Activated T-cell treated with anti-CD3 and anti-CD28 coated beads, Interleukin-2, amount 50 U/mL, for 1 hour (primary cell): ENCODE results near the gene NKD1.
A peak's percentile ranks its signal among the peaks of the same experiment; 100 is the strongest.

Experiments used
- DNase-seq: peaks from one replicate; pipeline ENCODE4 v3.0.0-alpha.2; 2020

The NKD1 gene

DNA sequence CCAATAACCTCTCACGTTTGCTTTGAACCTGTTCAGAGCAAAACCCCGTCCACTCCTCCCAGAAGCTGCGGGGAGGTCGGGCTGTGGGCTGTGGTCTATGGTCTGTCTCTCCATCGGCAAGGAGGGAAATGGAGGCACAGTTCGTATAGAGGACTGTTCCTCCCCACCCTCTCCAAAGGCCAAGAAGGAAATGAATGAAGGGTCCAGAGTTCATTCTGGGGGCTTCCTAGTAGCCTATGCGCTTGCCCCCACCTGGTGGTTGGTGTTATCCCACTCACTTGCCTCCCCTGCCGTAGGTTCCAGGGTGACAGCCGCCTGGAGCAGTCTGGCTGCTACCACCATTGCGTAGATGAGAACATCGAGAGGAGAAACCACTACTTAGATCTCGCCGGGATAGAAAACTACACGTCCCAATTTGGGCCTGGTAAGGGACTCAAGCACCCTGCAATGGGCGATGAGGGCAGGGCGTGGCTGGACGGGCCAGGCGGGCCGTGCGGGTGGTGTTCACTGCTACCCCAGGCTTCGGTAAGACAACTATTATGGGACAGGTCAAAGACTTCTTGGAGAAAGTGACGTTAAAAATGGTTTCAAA, 83.9 kb downstream of the NKD1 start:
- DNase-seq, result no peak

DNA sequence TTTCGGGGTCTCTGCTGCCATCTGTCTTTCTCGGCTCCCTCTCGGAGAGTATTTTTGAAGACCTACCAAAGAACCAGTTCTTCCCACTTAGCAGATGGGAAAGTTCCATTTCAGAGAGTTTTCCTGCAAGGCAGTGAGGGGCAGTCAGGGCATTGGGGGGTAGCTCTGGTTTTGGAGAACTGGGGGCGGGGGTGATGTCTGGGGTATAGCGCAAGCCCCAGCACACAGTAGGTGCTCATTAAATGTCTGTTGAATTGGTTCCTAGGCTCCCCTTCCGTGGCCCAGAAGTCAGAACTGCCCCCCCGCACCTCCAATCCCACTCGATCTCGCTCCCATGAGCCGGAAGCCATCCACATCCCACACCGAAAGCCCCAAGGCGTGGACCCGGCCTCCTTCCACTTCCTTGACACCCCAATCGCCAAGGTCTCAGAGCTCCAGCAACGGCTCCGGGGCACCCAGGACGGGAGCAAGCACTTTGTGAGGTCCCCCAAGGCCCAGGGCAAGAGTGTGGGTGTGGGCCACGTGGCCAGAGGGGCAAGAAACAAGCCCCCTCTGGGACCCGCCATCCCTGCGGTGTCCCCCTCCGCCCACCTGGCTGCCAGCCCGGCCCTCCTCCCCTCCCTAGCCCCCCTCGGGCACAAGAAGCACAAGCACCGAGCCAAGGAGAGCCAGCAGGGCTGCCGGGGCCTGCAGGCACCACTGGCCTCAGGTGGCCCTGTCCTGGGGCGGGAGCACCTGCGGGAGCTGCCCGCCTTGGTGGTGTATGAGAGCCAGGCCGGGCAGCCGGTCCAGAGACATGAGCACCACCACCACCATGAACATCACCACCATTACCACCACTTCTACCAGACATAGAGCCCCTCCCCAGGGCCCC, 85.0 kb downstream of the NKD1 start:
- no peak for DNase-seq

DNA sequence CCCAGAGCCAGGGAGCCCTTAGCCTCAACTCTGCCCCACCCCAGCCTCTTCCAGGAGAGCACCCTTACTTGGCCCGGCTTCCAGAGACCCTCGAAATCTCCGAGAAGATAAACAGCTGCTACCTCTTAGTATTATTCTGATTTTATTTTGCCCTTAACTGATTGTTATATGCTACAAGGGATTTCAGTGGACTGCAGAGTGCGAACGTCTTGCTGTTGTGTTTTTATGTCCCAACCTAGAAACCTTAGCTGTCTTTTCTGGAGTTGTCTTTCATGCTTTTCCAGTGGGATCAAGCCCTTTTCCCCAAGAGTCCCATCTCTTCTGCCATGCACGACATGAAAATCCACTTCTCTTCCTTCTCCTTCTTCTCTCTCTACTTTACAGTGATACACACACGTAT, 85.9 kb downstream of the NKD1 start:
- no peak for DNase-seq

DNA sequence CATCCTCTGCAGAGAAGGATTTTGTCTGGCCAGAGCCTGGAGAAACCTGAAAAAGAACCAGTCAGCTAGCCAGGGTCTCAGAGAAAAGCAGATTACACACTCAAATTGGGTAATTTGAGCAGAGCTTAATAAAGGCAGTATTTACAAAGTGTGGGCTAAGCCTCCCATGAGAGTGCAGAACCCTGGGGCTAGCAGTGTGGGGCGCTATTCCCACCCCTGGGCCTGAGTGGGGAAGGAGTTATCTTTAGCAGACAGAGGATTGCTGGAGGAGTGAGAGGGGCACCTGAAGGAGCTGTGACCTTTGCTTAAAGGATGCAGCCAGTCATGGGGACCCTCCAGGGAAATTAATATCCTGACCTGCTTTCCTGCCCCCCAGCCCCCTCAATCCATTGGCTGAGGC, 86.8 kb downstream of the NKD1 start:
- no peak for DNase-seq

DNA sequence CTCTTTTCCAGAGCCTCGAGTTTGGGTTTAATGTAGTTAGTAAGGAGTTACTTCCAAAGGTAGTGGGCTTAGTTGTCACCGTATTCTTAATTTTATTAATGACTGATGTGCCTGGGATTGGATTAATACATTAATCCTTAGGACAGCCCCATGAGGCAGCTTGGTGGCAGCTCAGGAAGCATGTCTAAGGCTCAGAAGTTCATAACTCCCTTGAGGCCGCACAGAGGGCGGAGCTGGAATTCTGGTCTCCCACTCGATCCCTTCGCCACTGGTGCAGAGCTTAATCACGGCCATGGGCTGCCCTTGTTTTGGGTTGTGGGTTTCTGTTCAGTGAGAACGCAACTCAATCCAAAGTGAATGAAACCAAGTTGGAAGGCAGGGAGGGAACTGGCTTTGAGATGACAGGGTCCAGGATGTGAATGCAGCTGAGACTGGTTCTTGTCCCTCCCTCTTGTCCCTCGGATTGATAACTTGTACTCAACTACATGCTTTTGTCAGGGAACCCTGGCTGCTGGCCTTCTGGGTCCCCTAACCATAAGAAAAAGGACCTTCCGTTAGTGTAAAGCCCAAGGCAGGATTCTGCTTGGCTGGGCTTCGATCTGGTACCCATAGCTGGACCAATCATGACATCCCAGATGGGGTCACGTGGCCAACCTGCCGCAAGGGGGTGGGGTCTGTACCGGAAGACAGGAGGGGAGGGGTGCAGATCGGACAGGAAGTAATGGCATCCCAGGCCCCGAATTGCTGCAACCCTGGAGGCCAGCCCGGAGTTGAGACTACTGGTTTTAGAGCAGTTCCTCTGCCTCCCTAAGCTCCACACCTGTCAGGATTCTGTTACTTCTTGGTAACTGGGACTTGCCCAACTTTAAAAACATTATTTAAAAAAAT, 87.6 kb downstream of the NKD1 start:
- no peak for DNase-seq

DNA sequence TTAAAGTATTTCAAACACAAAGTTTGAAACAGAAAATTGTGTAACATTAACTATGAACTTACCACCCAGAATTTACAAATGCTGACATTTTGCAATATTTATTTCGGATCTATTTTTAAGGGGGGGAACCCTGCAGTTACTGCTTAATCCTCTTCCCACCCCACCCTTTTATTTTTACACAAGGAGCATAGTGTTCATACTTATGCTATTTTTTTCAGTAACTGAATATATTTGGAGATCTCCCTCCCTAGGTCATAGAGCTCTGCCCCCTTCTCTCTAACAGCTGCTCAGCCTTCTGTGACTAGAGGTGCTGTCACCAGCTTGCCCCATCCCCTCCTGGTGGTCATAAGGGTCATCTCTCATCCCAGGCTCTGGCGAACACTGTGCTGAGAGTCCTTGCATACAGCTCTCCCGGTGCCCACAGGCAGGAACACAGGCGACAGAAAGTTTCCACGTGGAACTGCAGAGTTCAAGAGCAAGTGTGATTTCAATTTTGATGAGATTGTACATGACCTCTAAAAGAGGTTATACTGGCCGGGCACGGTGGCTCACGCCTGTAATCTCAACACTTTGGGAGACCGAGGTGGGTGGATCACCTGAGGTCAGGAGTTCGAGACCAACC, 88.7 kb downstream of the NKD1 start:
- no peak for DNase-seq

DNA sequence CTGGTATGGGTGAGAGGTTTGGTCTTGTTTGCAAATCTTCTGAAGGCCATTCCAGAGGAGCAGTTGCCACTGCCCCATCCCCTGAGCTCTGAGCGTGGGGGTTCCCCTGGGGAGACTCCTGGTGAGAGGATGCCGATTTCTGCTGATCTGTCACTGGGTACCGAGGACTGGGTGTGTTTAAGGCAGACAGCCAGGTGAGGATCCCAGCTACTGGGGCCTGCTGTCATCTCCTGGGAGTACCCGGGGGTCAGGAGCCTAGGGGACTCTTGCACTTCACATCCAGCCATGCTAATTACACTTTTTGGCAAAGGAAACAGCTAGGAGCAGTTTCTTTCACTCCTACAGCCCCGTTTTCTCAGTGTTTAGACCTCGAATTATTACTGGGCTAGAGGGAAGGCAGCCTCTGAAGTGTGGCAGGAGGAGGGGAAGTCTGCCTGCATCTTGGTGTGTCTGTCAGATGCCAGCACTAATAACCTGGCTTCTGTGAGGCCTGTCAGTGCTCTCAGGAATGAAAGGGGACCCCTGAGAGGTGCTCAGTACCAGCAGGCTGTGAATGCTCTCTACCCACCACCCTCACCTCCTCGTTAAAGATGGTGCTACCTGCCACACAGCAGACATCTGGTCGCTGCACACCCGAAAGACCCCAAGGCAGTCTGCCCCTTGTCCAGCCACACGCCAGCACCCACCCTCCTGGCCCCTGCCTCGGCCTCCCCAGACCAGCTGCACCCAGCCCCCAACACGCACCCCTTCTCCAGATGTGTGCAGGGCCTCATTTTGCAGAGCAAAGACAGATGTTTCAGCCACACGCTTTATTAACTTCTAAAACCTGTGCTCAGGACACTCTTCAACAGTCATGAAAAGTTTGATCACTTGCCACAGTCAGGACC, 89.8 kb downstream of the NKD1 start:
- DNase-seq, result no peak

DNA sequence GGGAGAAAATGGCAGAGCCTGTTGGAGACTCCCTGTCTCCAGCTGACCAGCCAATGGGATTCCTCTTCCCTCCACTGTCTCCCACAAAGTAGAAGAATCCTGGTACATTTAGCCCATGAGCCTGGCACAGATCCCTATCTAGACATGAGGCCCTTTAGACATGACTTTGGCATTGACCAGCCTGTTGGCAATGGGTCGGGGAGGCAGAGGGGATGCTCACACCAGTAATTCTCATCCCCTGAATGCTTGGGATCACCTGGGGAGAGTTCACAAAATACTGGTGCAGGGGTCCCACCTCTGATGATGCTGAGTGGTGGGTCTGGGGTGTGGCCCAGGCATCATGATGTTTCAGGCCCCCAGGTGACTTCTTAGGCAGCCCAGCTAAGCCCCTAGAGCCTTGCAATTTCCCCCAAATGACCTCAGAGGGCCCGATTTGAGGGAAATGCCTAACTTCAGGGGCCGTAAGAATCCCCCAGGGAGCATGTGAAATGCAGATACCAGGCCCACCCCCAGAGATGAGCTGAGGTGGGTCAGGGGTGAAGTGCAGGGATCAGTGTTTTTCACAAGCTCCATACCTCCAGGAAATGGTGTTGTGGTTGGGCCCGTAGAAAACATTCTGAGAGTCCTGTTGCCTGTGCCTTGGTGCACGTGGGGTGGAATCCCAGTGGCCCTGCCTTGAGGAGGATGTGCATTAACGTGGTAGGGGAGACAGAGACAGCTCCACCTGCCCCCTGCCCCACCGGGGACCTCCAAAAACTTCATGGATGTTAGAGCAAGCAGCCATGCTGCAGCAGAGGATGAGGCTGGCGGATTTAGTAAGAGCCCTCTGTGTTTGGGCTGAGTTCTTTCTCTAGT, 90.8 kb downstream of the NKD1 start:
- no peak for DNase-seq

DNA sequence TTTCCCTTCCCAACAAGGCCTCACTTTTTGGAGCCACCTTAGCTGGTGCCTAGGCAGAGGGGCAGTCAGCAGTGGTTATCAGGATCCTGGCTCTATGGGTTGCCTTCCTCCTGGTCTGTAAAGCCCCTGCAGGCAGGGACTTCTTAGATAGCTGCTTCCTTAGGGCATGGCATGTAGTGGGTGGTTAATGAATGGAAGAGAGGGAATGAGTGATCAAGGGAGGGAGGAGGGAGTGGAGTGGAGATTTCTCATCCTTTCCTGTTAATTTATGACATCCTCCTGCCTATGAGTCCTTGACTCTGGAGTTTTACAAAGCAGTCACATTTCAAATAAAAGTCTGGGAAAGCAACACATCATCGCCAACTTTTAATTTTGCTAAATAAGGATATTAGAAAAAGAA, 92.2 kb downstream of the NKD1 start:
- DNase-seq, result no peak

DNA sequence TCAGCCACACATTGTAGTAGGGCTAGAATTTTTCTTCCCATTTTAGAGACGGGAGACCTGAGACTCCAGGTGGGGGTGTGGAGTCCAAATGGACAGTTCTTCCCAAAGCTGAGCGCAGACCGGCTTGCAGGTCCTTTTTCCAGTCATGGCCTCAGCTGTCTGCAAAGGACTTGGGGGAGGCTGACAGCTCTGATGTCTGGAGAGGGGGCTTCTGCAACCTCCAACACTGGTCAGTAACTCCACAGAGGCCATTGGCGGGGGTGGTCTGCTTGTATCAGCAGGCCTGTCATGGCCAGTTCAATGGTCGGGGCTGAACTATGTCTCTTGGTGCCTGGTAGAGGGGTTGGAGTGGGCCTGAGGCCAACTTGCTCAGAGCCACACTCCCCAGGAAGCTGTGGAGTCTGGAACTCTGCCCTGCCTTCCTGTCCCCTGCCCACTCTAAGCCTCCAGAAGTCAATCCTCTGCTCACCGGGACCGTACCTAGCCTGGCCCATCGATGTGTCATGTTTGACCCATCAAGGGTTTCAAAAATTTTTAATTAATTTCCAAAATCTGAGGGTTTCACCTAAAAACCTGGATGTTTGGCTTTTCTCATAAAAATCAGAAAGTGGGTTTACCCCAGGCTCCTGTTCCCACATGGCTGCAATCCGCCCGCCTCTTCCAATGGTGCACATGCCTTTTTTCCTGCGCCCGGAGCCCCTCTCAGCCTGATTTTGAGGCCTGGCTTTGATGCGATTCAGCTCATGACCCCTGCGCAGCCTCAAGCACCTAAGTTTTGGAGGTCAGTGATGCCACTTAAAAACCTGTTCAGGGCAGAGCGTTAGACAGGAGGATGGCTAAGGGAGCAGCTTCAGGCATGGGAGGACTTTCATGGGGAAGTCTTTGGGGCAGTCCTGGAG, 93.0 kb downstream of the NKD1 start:
- no peak for DNase-seq

DNA sequence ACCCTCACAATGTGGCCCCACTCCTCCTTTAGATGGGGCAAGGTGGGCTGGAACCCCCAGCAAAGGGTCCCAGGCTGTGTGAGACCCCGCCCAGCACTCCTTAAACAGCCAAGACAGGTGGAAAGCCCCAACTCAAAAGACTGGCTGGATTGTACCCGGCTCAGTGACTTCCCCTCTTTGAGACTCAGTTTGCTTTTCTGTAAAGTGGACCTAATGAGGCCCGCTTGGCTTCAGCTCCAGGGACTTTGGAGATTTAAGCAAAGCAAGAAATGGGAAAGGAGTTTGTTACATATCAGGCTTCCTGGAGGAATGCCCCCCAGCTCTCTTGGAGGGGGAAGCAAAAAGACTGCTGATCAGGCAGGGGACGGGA, 93.6 kb downstream of the NKD1 start:
- DNase-seq, result no peak

DNA sequence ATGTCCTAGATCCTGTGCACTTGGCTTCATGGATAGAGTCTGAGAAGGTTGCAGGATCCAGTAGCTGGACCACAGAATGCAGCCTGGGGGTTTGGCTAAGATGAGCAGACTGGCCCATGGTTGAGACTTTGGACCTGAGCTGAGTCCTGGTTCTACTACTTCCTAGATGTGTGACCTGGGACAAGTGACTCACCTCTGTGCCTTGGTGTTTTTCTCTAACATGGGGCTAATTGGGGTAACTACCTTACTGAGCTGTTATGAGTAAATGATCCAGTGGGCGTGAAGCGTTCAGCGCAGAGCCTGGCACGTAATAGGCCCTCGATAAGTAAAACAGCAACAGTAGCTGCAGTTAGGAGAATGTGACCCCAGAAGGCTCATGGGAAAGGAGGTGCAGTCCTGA, 94.2 kb downstream of the NKD1 start:
- no peak for DNase-seq

DNA sequence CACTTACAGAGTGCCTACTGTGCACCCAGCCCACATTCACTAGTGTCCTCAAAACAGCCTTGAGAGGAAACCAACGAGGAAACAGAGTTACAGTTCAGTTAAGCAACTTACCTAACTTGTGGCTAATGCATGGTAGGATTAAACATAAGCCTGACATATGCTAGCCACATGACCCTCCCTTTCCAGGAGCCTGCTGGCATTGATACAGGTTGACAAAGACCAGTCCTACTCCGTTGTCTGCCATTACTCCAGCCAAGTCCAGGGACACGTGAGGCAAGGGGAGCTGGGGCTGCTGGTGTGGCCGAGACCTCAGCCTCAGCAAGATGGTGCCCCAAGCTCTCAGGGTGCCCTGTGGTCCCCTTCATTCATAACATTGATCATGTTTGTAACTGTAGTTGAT, 95.0 kb downstream of the NKD1 start:
- no peak for DNase-seq

DNA sequence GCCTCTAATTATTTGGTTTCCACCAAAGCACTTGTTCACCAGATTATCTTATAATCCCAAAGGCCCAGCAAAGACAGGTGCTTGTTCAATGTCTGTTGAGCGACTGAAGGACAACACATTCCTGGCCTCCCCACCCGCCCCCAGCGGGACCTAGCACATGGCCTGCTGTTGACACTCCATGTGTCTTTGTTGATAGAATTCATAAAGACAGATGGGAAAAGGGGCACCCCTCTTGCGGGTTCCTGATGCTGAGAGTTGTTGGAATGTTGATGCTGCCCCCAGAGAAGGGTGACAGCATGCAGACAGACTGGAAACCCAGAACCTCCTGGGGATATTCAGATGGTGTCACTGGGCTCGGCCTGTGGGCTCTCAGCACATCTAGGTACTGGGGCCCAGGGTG, 96.0 kb downstream of the NKD1 start:
- no peak for DNase-seq

DNA sequence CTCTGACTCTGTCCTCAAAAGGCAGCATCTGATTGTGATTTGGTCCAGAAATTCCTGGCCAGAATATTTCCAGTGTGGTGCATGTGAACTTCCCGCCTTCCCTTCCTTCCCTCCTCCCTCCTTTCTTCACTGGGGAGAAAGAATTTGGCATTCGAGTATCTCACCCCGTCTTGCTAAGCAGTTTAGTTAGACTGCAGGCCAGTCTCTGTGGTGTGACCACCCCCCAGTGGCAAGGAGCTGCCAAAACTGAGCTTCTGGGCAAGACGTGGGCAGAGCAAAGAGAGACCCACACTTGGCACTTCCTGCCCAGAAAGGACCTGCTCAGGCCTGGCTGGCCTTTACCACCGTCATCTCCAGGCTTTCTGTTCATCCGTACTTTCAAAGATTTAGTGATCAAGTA, 96.5 kb downstream of the NKD1 start:
- peak; percentile 56 for DNase-seq

DNA sequence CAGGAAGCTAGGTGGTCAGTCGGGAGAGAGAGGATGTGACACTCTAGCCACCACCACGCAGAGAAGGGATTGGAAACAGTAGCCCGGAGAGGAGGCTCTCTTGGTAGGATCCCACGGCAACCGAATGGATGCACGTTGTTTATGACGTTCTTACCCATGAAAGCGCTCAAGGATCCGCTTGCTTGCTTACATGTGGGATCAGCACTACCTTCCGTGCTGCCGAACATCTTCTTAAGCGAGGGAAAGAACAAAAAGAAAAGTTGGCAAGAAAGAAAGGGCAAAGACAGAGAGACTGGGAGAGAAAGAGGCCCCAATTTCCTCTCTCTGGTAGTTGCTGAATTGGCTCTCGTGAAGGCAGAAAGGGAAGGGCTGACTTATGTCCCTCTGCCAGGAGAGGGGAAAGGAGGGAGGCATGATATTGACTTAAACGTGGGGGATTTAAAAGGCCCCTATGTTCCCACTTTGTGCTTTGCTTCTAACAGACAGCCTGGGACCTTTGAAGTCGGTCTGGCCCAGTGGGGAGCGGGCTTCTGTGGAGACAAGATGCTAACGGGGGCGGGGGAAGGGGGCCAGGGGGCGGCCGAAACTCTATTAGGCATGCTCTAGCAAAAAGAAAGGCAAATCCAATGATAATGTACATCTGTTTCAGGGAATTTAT, 97.5 kb downstream of the NKD1 start:
- DNase-seq, result no peak

DNA sequence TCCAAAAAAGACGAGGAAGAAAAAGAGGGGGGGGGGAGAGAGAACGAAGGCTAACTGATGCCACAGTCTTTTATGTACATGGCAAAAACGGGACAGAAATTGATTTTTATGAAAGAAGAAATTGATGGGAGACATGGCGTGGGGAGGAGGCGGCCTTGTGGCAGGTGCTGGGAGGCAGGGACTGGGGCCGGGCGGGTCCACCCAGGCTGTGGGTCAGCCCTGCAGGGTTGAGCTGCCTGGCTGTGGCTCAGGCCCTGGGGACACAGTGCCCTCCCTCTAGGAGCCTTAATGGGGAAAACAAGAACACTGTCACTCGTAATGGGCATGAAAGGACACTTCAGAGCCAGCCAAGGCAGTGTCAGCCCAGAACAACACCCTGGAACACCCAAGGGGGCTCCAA, 98.1 kb downstream of the NKD1 start:
- DNase-seq, result no peak

DNA sequence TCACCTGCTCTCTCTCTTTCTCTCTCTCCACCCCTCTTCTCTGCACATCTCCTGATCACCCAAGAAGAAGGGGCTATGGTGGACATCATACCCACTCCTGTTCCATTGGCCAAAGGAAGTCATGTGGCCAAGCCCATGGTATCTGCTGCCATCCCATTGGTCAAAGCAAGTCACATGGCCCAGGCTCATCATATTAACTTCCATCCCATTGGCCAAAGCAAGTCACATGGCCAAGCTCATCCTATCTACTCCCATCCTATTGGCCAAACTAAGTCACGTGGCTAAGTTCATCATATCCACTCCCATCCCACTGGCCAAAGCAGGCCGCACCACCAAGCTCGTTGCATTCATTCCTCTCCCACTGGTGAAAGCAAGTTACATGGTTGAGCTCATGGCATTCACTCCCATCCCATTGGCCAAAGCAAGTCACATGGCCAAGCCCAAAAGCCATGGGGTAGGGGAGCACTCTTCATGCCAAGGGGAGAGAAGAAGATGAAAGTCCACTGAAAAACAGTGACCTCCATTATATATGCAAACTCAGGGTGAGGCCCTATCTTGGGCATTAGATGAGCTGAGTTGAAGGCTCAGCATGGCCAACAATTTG, 103.7 kb downstream of the NKD1 start:
- no peak for DNase-seq

DNA sequence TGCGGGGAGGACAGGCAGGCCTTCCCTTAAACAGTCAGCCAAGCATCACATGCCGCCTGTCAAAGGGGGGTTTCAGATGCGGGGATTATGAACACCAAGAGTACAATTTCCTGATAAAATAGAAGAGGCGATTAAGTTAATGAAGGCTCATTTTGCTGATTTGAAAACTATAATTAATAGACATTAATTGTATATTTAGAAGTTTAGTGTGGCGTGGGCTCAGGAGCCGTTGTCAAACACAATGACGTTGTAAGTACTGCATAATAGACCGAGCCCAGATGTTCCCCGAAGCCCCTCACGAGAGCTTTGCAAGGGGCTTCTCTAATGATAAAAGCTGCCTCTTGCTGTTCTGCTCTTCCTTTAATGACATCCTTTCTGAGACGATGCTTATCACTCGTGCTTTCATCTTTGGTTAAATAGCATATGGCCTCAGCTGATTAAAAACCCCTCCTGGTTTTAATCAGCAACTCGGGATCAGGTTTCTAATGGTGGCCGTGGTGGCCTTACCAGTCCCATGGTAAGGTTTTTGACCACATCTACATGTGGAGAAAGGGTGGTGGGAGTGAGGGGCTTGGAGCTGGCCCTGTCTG, 104.7 kb downstream of the NKD1 start:
- no peak for DNase-seq
